ENCODE measurements around the gene ARL3.

- no peak for TF ChIP-seq CTCF (IDR thresholded peaks at IDR 0.05)
- TF ChIP-seq POLR2A (IDR thresholded peaks at IDR 0.05), result no peak
Measured at GRCh38 chr10:102696736-102697135, 17.5 kb downstream of the ARL3 start.

All from body of pancreas (tissue), 4 donors.